ENCODE results near the gene HELZ. TPM values are rescaled to one million over a fixed set of nuclear protein-coding genes. Genes with fewer than 3 reads are reported as not detected.
"Not testable (repeated sequence)": the region's sequence is repeated elsewhere in the genome, so short reads cannot be mapped to it uniquely, and the experiment has no call there.

HELZ gene
- polyA plus RNA-seq, 3 donors = 24.8 to 44.1 (median 39.9) TPM

- peaks cover 44 to 65% of the 10 kb centered on the region in 2 donors for H3K36me3 Mint-ChIP-seq
- no peak overlapping the region for H3K4me3 ChIP-seq (replicated peaks in 1 of 3; ENCODE audit: low read depth in 2 of 3, low read length in 3 of 3)
- no peak overlapping the region for H3K4me2 ChIP-seq (replicated peaks; ENCODE audit: extremely low read depth, low read length, poor library complexity, severe bottlenecking)
- peaks cover 100% of the 10 kb centered on the region for H4K20me1 ChIP-seq (ENCODE audit: insufficient read depth, low read length)
- peak in 1 of 3 donors; percentile 29 for DNase-seq
- H3K27me3 ChIP-seq (ENCODE audit: control insufficient read depth in 2 of 2, insufficient read depth in 2 of 2, low read length in 2 of 2) = no peaks in the 10 kb centered on the region
- intact Hi-C loops (cut with micrococcal nuclease) = no loop called here
- peaks cover 0 to under 1% (median 0%) of the 10 kb centered on the region in 3 donors for H3K27me3 Mint-ChIP-seq (ENCODE audit: low read depth in 3 of 3)
- H3K36me3 ChIP-seq (replicated peaks in 1 of 2; ENCODE audit: control insufficient read depth in 1 of 2, insufficient read depth in 2 of 2, low read length in 2 of 2) = peaks cover 31 to 91% of the 10 kb centered on the region in 2 donors
- no peaks in the 10 kb centered on the region for H3K9me3 ChIP-seq (replicated peaks in 1 of 2; ENCODE audit: control insufficient read depth in 1 of 2, insufficient read depth in 1 of 2, low read length in 2 of 2)
- peak overlapping the region in 1 of 2 donors; percentile 29 for H3K27ac ChIP-seq (ENCODE audit: low read depth in 1 of 2, low read length in 2 of 2)
- H3K79me2 ChIP-seq (ENCODE audit: insufficient read depth, low read length) = peaks cover 84% of the 10 kb centered on the region
- no peaks in the 10 kb centered on the region for H3K4me1 ChIP-seq (ENCODE audit: control insufficient read depth in 1 of 2, insufficient read depth in 2 of 2, low read length in 2 of 2)
- H2AFZ ChIP-seq (ENCODE audit: insufficient read depth, low read depth, low read length, poor library complexity, severe bottlenecking) = no peak overlapping the region
- no peak overlapping the region for H3K4me3 Mint-ChIP-seq
- WGBS (ENCODE audit: insufficient coverage) = no CpG with 5 or more reads among the region's 1 CpG
- peaks cover 14% of the 10 kb centered on the region for H3K4me1 Mint-ChIP-seq
- no peak for TF ChIP-seq CTCF (IDR thresholded peaks at IDR 0.05)
- peak overlapping the region in 3 of 7 donors; percentile 50 to 84 (median 67) for H3K27ac Mint-ChIP-seq
- no peak overlapping the region for H3K9ac ChIP-seq (ENCODE audit: insufficient read depth, low read length, poor library complexity, severe bottlenecking)
- peaks cover 0 to 3% (median 0%) of the 10 kb centered on the region in 7 donors for H3K9me3 Mint-ChIP-seq
Measured at GRCh38 chr17:67095803-67096202, 149.2 kb downstream of the HELZ start.

GRCh38 chr17:67095291-67095690, 149.7 kb downstream of the HELZ start:
- H3K9me3 Mint-ChIP-seq; H3K4me1 ChIP-seq (ENCODE audit: control insufficient read depth in 1 of 2, insufficient read depth in 2 of 2, low read length in 2 of 2); intact Hi-C loops (cut with micrococcal nuclease); H3K4me3 Mint-ChIP-seq; H3K9ac ChIP-seq (ENCODE audit: insufficient read depth, low read length, poor library complexity, severe bottlenecking); H3K27me3 Mint-ChIP-seq (ENCODE audit: low read depth in 3 of 3); H3K4me2 ChIP-seq (replicated peaks; ENCODE audit: extremely low read depth, low read length, poor library complexity, severe bottlenecking); H3K9me3 ChIP-seq (replicated peaks in 1 of 2; ENCODE audit: control insufficient read depth in 1 of 2, insufficient read depth in 1 of 2, low read length in 2 of 2); H2AFZ ChIP-seq (ENCODE audit: insufficient read depth, low read depth, low read length, poor library complexity, severe bottlenecking); H3K4me3 ChIP-seq (replicated peaks in 1 of 3; ENCODE audit: low read depth in 2 of 3, low read length in 3 of 3); H3K27me3 ChIP-seq (ENCODE audit: control insufficient read depth in 2 of 2, insufficient read depth in 2 of 2, low read length in 2 of 2): not testable (repeated sequence)
- H3K4me1 Mint-ChIP-seq = peaks cover 14% of the 10 kb centered on the region
- Histone ChIP-seq H3K36me3 (replicated peaks in 1 of 2; ENCODE audit: control insufficient read depth in 1 of 2, insufficient read depth in 2 of 2, low read length in 2 of 2) (peaks cover 29 to 90% of the 10 kb centered on the region in 2 donors), H3K27ac (ENCODE audit: low read depth in 1 of 2, low read length in 2 of 2) (peak overlapping the region in 1 of 2 donors; percentile 29), H4K20me1 (ENCODE audit: insufficient read depth, low read length) (peaks cover 100% of the 10 kb centered on the region), H3K79me2 (ENCODE audit: insufficient read depth, low read length) (peaks cover 84% of the 10 kb centered on the region)
- no CpG with 5 or more reads among the region's 1 CpG for WGBS (ENCODE audit: insufficient coverage)
- peak in 1 of 3 donors; percentile 56 for DNase-seq
- H3K36me3 Mint-ChIP-seq = peaks cover 42 to 66% of the 10 kb centered on the region in 2 donors
- H3K27ac Mint-ChIP-seq = peak overlapping the region in 4 of 7 donors; percentile 46 to 84 (median 58)

Data from CD14-positive monocyte (primary cell).